Stimulated activated CD8-positive, alpha-beta memory T cell treated with anti-CD3 and anti-CD28 coated beads, Interleukin-12 subunit alpha, Interleukin-12 subunit beta, amount 100 ng/mL, for 4 hours (primary cell): ENCODE data around the gene EPHA6.
A peak's percentile ranks its signal among the peaks of the same experiment; 100 is the strongest.

Experiments
- DNase-seq: peaks from one replicate; pipeline ENCODE4 v3.0.0-alpha.2; 2020; ENCODE audit warnings: low read depth

EPHA6 gene

DNA sequence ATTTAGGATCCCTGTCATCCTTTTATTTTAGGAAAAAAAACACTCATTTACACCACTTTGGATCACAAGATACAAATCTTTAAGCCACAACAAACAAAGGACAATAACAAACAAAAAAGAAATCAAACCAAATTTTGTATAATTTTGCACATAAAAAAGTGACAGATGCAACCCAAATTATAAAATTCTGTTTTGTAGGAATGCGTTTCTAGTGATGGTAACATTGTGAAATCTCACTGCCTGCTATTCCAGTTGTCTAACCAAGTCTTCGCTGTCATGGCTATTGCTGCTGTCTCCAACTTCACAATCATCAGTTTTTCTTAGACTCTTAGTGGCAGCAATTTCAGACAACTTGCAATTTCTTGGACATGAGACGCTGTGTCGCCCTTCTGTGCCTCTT, 891.8 kb downstream of the EPHA6 start:
- DNase-seq: no peak

DNA sequence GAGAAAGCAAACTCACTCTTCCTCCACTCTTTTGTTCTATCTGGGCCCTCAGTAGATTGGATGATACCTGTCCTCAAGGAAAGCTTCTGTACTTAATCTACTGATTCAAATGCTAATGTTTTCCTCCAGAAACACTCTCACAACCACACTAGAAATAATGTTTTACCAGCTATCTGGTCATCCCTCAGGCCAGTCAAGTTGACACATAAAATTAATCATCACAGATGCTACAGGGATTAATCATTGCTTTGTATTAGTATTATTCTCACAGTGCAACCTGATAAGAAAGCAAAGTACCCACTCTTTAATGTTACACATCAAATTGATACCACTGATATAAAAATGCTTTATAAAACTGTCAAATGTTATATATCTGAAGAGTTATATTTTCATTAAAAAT, 897.3 kb downstream of the EPHA6 start:
- no peak for DNase-seq

DNA sequence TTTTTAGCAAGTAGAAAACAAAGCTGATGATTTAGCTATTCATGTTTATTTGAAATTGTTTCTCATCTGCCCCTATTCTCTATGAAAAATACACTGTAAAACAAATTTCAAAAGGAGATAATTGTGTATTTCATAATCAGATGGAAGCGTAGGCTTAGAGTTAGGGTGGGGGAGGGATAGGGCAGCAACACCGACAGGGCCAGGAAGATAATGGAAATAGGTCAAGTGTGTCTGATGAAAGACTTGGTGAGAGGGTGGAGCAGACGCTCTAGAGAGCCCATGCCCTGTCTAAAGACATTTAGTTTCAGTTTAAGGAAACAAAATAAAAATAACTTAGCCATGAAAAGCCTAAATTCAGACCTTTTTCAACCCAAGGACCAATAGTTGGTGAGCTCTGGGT, 898.5 kb downstream of the EPHA6 start:
- no peak for DNase-seq

DNA sequence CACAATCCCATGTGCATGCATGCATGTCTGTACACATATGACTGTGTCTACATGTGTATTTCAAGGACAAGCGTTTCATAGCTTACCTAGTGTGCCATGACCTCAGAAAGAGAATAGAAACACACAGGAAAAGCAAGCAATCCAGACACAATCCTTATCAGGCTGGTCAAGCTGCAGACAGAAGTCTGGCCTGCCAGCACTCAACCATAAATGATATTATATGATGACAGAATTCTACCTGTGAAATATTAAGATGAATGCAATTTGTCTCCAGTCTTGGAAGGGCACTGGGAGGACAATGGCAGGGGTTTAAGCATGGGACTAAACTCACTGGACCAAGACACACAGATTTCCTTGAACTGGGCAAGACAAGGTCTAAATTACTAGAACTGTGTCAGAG, 899.2 kb downstream of the EPHA6 start:
- no peak for DNase-seq

DNA sequence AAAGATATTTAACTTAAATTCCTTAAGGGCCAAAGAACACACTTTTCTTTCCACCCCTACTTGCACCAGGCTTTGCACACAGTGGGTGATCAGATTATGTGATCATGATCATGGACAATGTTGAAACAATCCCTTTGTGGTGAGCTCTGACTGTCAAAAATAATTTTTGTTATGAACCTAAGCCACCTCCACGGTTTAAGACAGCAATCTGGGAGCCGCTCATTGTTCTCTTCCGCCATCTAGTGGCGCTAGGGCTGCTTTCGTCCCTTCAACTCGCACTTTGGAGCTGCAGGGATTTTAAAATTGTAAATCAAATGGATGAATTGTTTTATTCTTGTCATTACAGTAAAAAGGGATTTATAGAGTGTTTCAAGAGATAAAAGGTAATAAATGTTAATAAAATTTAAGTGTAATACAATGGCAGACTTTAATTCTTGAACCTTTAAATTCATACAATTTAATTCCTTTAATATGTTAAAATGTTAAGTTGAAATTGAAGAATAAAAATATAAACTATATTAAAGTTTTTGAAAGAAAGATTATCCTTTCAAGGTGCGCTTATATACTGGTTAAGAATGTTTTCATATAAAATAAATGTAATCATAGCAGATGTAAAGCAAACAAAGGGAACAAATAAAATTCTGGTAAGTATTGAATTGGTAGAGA, 904.9 kb downstream of the EPHA6 start:
- peak; percentile 22 for DNase-seq

DNA sequence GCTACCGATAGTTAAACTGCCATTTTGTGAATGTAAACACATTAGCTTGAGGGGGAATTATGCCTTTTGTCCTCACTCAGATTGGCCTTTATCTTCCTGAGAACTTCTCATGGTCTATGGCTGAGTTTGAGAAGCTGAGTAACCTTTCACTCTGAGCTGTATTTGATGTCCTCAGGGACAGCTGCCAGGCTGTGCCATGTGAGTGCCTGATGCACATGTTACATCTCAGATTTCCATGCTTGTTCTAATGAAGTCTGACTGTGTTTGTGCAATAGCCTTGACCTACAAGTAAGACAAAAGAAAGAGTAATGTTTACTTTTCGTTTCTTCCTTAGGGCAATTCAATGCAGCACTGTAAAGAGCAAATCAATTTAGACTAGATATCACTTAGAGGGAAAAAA, 906.0 kb downstream of the EPHA6 start:
- DNase-seq: no peak

DNA sequence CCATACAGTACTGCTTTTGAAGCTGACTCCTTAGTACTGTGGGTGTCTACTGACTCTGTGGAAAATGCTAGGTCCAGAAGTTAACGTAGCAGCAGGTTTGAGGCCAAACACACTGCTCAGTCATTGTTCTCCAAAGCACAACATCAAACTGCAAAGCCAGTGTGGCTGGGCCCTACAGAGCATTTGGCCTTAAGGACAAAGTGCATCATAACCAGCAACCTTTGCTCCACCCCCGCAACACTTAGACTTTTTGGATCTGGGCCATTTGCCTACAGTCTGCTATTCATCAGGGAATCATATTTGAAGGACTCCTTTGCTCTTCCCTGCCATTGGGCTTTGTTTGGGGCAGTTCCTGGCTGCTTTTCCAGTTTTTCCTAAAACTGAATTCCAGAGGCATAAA, 907.1 kb downstream of the EPHA6 start:
- no peak for DNase-seq

DNA sequence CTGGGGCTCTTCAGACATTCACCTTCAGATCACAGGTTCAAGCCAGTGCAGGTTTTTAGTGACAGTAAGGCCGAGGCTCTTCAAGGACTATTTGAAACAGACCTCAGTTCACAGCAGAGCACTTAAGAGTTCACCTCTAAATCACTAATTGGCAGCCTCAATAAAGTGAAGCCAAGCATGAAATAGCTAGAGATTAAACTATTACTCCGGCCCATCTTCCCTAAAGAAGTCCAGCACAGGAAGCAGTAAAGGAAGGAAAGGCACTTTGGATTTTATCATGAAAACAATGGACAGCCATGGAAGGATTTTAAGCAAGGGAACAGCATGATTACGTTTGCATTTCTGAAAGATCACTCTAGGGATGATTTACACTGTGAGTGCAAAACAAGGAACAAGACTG, 922.5 kb downstream of the EPHA6 start:
- DNase-seq: no peak

DNA sequence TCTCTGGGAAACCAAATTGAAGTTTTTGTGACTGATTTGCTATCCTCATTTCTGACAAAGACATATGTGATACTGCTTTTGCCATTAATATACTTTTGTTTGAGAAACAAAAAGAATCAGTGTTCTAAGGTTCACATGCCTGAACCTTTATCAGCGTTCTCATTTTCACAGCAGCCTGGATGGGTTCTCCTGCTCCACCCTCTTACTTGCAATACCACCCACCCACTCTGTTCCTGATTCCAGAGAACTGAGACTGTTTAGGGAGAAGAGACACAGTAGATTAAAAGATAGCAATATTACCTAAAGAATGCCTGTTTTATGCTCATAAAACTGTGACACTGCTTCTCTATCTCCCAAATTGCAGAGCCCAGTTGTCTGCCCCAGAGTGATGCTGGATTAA, 924.4 kb downstream of the EPHA6 start:
- no peak for DNase-seq

DNA sequence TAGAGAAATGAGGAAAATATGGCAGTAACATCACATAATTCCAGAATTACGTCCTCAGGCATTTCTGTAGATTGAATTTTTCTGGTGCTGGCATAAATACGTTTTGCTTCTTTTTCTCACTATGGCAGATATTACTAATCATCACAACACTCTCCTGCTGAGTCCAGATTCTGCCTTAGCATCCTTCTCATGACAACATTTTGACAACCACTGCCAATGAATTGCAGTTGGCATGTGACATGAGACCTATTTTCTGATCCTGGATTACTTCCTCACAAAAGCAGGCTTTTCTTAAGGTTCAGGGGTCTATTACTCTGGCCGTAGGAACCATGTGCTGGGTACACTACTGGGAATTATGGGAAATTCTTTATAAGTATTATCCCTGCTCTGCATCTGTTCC, 927.6 kb downstream of the EPHA6 start:
- DNase-seq: no peak

DNA sequence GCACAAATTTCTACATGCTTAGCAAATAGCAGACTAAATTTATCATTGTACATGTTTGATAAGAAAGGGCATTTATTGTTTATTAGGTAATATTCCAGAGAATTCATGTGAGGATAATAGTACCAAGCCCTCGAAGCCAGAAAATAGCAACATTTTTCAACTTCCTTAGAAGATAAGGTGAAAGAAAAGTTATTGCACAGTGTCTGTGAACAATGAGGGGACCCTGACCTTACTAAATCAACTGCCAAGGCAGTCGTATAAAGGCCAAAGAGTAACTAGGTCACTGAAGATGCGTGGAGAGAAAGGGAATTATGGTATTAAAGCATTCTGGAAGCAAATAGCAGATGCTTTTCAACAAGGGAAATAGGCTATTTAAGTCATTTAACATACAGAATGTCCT, 929.9 kb downstream of the EPHA6 start:
- DNase-seq: no peak

DNA sequence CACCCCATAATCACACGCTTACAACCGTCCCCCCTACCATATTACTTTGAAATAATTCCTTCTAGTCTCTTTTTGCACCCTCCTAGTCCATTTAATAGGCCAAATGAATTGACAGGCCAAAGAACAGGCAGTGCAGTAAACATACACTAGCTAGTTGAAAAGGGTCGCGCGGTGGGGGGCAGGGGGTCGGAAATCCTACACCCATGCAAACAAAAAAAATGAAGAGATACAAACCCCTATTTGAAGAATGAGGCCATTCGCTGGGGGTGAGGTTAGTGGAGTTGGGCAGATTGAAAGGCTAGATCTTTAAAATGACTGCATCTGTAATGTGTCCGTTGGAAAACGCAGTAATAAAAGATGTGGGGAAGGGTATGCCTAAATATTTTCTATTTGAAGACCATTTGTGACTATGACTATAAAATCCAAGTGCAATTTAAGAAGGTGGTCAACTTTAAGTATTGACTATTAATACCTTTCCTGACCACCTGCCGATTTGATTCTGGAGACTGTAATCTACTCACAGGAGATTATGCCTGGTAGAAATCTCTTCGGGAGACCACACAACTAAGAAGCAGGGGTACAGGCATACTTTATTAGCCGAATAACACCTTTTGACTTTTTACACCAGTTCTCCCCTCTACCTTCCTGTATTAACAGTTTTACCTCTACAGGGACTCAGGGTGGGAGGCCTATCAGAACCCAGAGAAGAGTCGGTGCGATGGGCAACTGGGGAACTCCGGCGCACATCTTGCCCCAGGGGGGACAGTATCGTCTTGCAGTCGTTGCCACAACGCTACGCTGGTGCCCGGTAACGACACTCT, 949.4 kb downstream of the EPHA6 start:
- no peak for DNase-seq

DNA sequence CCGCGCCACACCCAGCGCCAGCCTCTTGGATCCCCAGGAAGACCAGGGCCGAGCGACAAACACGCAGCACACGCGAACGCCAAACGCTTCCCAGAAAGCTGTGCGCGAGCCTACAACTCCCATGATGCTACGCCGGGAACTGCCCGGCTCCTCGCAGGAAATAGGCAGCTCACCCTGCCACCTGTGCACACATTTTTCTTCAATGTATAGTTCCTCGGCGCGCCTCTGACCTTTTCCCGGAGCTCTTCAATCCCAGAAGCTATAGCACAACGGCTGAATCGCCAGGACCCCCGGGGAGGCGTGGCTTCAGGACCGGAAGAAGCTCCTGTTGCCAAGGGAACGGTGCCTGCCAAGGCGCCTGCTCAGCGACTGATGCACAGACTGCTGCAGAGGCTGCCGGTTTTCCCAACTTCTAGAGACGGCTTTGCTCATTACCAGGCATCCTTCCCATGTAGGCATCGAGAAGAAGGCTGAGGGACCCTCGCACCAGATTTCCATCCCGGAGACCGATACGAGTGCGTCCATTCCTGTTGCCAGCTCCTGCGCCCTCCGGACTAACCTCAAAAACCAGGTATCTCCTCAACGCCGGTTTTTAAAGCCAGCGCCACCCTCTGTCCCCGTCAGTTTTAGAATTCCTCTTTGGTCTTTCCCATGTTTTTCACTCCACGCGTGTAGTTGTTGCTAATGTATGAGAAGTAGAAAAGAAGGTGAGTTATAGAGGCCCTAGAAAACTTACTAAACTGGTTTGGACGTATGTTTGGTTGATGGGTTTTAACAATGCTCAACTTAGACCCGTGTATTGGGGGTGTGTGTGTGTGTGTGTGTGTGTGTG, 950.2 kb downstream of the EPHA6 start, which contains the start of gene ARL6:
Gene ARL6, plus strand, starts transcription at position 352 of the 832 bp plus-strand sequence. CDS start 3,350 bp downstream, outside the sequence.
- DNase-seq: peak; percentile 55

DNA sequence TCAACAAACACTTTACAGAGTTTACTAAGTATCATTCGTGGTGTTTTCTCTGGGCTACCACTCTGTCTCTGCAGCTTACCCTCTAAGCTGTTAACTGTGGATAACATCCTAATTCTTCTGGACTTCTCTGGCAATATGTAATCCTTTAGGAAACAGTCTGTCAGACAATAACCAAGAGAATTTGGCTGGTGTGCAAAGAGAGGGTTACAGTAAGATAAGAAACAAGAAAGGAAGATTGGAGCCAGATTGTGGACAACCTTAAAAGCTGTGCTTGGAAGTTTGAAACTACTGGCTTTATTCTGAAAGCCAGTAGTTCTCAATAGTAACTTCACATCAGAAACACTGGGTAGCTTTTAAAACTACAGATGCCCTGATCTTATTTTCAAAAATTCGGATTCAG, 950.9 kb downstream of the EPHA6 start:
- DNase-seq: no peak

DNA sequence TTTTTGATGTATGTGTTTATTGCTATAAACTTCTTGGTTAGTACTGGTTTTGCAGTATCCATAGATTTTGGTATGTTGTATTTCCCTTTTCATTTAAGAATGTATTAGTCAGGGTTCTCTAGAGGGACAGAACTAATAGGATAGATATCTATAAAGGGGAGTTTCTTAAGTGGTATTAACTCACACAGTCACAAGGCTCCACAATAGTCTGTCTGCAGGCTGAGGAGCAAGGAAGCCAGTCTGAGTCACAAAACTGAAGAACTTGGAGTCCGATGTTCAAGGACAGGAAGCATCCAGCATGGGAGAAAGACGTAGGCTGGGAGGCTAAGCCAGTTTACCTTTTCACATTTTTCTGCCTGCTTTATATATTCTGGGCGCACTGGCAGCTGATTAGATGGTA, 958.5 kb downstream of the EPHA6 start:
- no peak for DNase-seq

DNA sequence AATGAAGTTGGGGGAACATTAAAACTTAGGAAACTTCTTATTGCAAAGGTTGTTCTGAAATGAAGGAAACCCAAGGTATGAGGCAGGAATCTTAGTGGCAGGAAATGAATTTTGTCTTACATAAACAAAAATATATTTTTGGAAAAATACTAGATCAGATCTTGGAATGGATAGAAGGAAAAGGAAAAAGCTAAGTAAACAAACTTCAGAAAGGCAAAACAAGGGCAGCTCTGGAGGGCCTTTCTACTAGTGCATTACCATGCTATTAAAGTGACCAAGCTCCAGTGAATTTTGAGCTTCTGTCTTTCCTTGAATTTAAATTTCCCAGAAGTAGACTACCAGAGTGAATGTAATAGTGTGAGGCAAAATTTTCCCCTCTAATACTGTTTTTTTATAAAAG, 963.8 kb downstream of the EPHA6 start:
- no peak for DNase-seq

DNA sequence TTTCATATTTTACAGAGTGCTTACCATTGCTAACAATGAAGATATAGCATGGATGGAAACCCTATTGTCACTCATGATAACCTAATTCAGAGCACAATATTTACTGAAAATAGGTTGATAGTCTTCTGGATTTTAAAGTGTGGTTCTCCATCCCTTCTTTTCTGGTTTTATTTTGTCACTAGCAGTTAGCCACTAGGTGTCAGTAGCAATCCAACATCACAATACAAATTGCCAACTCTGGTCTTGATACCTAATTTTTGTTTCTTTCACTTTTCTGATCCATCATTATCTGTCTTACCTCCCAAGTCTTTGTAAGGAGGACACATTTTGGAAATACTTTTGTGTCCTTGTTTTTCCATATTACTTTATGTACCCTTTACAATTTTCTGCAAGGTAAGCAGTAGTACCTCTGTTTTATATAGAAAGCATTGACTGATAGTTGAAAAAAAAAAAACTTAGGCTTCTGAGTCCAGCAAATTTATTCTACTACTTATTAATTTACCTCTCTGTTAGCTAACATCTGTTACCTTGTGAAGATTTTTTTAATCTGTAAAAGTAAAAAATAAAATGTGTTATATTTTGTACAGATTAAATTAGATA, 979.1 kb downstream of the EPHA6 start:
- DNase-seq: no peak

DNA sequence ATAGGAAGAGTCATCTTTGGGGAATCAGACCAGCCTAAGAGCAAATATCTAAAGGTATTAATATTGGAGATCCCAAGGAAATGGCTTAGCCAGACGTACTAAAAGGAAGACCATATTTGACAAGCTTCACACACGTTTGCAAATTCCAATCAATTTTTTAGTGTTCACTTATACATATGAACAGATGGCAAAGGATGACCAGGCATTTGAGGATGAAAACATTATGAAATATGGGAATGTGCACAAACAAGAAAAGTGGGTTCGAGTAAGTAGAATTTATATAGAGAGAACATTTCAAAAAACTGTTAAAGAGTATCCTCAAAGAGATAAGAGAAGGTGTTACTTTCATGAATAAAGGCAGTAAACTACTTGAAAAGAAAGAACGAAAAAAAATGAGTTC, 981.6 kb downstream of the EPHA6 start:
- DNase-seq: no peak
